GM12865 (cell line): ENCODE measurements around the gene ATP11A.
"Not testable (repeated sequence)": the region's sequence is repeated elsewhere in the genome, so short reads cannot be mapped to it uniquely, and the experiment has no call there.

Source experiments
- DNase-seq: peaks from one replicate; pipeline ENCODE4 v3.0.0; 2010; ENCODE audit warnings: low read depth
- H3K4me3 ChIP-seq: 2 replicates; pipeline ENCODE4 v1.5.1; 2011; ENCODE audit warnings: mild to moderate bottlenecking, low read depth, low read length, control low read depth
- TF ChIP-seq, protein P1 (sequence below): IDR thresholded peaks from 2 replicates; pipeline ENCODE4 v1.5.1; 2011; ENCODE audit warnings: low read length, control low read depth, low read depth, inconsistent platforms; ENCODE audit not compliant: insufficient read depth; ENCODE audit errors: missing control alignments

ATP11A gene

GRCh38 chr13:112706171-112706570, 16.3 kb downstream of the ATP11A start:
- TF ChIP-seq, protein P1, sequence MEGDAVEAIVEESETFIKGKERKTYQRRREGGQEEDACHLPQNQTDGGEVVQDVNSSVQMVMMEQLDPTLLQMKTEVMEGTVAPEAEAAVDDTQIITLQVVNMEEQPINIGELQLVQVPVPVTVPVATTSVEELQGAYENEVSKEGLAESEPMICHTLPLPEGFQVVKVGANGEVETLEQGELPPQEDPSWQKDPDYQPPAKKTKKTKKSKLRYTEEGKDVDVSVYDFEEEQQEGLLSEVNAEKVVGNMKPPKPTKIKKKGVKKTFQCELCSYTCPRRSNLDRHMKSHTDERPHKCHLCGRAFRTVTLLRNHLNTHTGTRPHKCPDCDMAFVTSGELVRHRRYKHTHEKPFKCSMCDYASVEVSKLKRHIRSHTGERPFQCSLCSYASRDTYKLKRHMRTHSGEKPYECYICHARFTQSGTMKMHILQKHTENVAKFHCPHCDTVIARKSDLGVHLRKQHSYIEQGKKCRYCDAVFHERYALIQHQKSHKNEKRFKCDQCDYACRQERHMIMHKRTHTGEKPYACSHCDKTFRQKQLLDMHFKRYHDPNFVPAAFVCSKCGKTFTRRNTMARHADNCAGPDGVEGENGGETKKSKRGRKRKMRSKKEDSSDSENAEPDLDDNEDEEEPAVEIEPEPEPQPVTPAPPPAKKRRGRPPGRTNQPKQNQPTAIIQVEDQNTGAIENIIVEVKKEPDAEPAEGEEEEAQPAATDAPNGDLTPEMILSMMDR = no peak
- H3K4me3 ChIP-seq = no peak overlapping the region
- DNase-seq = no peak

- DNase-seq = no peak
- TF ChIP-seq, protein P1 = no peak
Observed at GRCh38 chr13:112708560-112709240, 18.9 kb downstream of the ATP11A start.

DNA sequence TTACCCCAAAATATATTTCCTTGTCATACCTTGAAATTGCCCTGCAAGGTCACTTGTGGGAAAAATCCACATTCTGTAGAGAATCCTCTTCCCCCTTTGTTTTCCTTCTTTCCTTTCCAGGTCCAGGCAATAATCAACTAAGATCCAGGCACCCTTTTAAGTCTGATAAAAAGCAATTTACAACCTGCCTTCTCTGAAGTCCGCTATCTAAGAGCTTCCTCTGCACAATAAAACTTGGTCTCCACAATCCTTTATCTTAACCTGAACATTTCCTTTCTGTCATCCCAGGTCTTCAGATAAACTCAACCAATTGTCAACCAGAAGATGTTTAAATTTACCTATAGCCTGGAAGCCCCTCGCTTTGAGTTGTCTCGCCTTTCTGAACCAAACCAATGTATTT, 19.5 kb downstream of the ATP11A start:
- not testable (repeated sequence) for H3K4me3 ChIP-seq, DNase-seq

More at GRCh38 chr13:112708560-112709240, 18.9 kb downstream of the ATP11A start:
- H3K4me3 ChIP-seq = no peak overlapping the region

GRCh38 chr13:112709825-112710783, 20.3 kb downstream of the ATP11A start:
- TF ChIP-seq, protein P1 = no peak
- no peak overlapping the region for H3K4me3 ChIP-seq
- no peak for DNase-seq

DNA sequence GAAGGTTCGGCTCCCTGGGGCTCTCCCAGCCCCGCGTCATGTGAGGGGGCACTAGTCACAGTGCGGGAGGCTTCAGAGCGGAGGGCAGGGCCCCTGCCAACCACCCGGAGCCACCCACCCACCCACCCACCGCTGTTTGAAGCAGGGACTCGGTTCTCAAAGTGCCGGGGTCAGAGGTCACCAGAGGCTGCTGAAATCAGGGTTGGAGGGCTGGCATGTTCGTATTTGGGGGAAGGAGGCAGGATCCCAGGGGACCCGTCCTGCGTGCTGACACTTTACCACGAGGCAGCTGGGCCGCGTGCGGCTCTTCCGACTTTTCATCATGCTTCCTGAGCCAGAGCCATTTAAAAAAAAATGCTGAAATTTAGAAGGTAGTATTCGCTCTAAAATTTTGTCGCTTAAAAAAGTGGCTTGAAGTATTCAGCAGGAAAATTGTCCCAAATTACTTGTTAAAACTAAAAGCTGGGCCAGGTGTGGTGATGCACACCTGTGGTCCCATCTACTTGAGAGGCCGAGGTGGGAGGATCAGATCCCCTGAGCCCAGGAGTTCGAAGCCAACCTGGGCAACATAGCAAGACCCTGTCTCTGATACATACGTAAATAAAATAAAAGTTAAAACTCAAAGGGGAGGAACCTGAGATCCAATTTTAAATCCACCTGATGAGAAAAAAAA, 21.2 kb downstream of the ATP11A start:
- H3K4me3 ChIP-seq = no peak overlapping the region
- TF ChIP-seq, protein P1 = no peak
- no peak for DNase-seq

- TF ChIP-seq, protein P1 = no peak
- H3K4me3 ChIP-seq = no peak overlapping the region
- peak; percentile 54 for DNase-seq
Observed at GRCh38 chr13:112711528-112712265, 21.9 kb downstream of the ATP11A start.
